ENCODE data around the gene NUMA1.

DNA sequence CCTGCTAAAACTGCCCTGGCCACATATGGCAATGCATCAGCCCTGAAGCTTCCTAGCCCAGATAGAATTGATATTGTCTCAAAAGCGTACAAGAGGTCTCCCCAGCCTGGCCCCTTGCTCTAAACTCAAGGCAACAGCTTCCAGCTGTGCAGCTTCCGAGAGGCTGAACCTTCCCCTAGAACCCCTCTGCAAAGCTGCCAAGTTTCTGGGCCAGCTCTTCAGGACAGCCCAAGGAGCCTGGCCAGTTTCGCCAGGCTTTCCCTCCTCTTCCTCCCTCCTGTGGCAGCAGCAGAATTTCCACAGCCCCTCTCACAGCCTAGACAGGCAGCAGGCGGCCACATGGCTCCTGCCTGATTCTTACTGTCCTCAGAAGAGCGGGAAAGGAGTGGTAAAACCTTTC lies 34.5 kb downstream of the NUMA1 start:
- no peak for TF ChIP-seq ZFX (IDR thresholded peaks at IDR 0.05)
- TF ChIP-seq, protein P1, sequence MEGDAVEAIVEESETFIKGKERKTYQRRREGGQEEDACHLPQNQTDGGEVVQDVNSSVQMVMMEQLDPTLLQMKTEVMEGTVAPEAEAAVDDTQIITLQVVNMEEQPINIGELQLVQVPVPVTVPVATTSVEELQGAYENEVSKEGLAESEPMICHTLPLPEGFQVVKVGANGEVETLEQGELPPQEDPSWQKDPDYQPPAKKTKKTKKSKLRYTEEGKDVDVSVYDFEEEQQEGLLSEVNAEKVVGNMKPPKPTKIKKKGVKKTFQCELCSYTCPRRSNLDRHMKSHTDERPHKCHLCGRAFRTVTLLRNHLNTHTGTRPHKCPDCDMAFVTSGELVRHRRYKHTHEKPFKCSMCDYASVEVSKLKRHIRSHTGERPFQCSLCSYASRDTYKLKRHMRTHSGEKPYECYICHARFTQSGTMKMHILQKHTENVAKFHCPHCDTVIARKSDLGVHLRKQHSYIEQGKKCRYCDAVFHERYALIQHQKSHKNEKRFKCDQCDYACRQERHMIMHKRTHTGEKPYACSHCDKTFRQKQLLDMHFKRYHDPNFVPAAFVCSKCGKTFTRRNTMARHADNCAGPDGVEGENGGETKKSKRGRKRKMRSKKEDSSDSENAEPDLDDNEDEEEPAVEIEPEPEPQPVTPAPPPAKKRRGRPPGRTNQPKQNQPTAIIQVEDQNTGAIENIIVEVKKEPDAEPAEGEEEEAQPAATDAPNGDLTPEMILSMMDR (conservative IDR thresholded peaks at IDR 0.05) = no peak
